Measurements from ENCODE around the gene SLC2A8. TPM values are rescaled to one million over a fixed set of nuclear protein-coding genes. Genes with fewer than 3 reads are reported as not detected.

SLC2A8 gene
- total RNA-seq, 1 donor from 2014 or later = 36.0 TPM

GRCh38 chr9:127361561-127361960 lies 35.4 kb upstream of the SLC2A8 start:
- Mint-ChIP-seq H3K36me3 (peaks cover 14% of the 10 kb centered on the region), H3K27ac (no peak overlapping the region), H3K9me3 (no peaks in the 10 kb centered on the region), H3K27me3 (ENCODE audit: low read depth) (no peaks in the 10 kb centered on the region), H3K4me3 (no peak overlapping the region), H3K4me1 (peaks cover 5% of the 10 kb centered on the region)
- TF ChIP-seq, protein P1, sequence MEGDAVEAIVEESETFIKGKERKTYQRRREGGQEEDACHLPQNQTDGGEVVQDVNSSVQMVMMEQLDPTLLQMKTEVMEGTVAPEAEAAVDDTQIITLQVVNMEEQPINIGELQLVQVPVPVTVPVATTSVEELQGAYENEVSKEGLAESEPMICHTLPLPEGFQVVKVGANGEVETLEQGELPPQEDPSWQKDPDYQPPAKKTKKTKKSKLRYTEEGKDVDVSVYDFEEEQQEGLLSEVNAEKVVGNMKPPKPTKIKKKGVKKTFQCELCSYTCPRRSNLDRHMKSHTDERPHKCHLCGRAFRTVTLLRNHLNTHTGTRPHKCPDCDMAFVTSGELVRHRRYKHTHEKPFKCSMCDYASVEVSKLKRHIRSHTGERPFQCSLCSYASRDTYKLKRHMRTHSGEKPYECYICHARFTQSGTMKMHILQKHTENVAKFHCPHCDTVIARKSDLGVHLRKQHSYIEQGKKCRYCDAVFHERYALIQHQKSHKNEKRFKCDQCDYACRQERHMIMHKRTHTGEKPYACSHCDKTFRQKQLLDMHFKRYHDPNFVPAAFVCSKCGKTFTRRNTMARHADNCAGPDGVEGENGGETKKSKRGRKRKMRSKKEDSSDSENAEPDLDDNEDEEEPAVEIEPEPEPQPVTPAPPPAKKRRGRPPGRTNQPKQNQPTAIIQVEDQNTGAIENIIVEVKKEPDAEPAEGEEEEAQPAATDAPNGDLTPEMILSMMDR (IDR thresholded peaks at IDR 0.05; ENCODE audit: unreplicated experiment) = no peak
- peak in 1 of 2 experiments; percentile 31 for DNase-seq (ENCODE audit: low spot score in 2 of 2, unreplicated experiment in 2 of 2)

- H3K27me3 Mint-ChIP-seq (ENCODE audit: low read depth) = no peaks in the 10 kb centered on the region
- H3K4me1 Mint-ChIP-seq = peaks cover 5% of the 10 kb centered on the region
- no peak overlapping the region for H3K4me3 Mint-ChIP-seq
- no peak overlapping the region for H3K27ac Mint-ChIP-seq
- H3K9me3 Mint-ChIP-seq = no peaks in the 10 kb centered on the region
- peak in 1 of 2 experiments; percentile 25 for DNase-seq (ENCODE audit: low spot score in 2 of 2, unreplicated experiment in 2 of 2)
- TF ChIP-seq, protein P1 (IDR thresholded peaks at IDR 0.05; ENCODE audit: unreplicated experiment) = no peak
- peaks cover 10% of the 10 kb centered on the region for H3K36me3 Mint-ChIP-seq
Measured at GRCh38 chr9:127362829-127363228, 34.1 kb upstream of the SLC2A8 start.

DNA sequence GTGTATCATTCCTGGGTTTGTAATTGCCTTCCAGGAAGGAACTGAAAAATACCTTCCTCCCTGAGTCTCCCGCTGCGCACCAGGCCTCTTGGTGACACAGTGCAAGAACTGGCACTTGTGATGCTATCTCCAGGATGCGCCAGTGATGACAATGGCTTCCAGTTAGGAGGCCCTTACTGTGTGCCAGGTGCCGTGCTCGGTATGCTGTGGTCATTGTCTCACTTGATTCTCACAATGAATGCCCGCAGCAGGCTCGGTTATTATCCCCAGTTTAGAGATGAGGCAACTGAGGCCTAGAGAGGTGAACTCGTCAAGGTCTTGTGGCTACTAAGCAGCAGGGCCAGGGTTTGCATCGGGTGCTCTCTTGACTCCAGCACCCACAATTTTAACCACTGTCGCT lies 31.5 kb upstream of the SLC2A8 start:
- Mint-ChIP-seq H3K4me3 (no peak overlapping the region), H3K36me3 (peaks cover 14% of the 10 kb centered on the region), H3K9me3 (no peaks in the 10 kb centered on the region), H3K27me3 (ENCODE audit: low read depth) (no peaks in the 10 kb centered on the region), H3K27ac (no peak overlapping the region), H3K4me1 (peaks cover 9% of the 10 kb centered on the region)
- DNase-seq (ENCODE audit: low spot score in 2 of 2, unreplicated experiment in 2 of 2) = peak in 1 of 2 experiments; percentile 20
- TF ChIP-seq, protein P1 (IDR thresholded peaks at IDR 0.05; ENCODE audit: unreplicated experiment) = no peak

DNA sequence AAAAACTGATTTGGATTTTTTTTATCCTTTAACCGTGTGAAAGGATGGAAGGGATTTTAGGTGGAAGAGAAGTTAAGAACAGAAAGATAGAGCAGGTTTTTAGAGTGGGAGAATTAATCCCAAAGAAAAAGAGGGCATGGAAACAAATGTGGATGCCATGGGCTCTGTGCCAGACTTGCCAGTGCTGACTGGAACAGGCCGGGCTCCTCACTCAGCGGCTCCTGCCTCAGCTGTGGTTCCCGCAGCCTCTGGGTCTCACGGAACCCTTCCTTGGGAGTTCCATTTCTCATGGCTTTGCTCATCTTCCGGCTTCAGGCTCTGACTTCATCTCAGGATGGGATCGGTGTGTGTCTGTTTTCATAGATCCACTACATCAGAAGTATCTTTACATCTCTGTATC lies 30.4 kb upstream of the SLC2A8 start:
- TF ChIP-seq, protein P1 (IDR thresholded peaks at IDR 0.05; ENCODE audit: unreplicated experiment) = no peak

GRCh38 chr9:127368852-127369402 lies 28.0 kb upstream of the SLC2A8 start:
- Mint-ChIP-seq H3K4me1 (peaks cover 4% of the 10 kb centered on the region), H3K27me3 (ENCODE audit: low read depth) (no peaks in the 10 kb centered on the region), H3K4me3 (no peak overlapping the region), H3K36me3 (peaks cover 14% of the 10 kb centered on the region), H3K9me3 (no peaks in the 10 kb centered on the region), H3K27ac (no peak overlapping the region)
- DNase-seq (ENCODE audit: low spot score in 2 of 2, unreplicated experiment in 2 of 2) = peak in 1 of 2 experiments; percentile 16
- TF ChIP-seq, protein P1 (IDR thresholded peaks at IDR 0.05; ENCODE audit: unreplicated experiment) = no peak

More for the DNA sequence above, 30.4 kb upstream of the SLC2A8 start:
- peak in 1 of 2 experiments; percentile 21 for DNase-seq (ENCODE audit: low spot score in 2 of 2, unreplicated experiment in 2 of 2)
- H3K27me3 Mint-ChIP-seq (ENCODE audit: low read depth) = no peaks in the 10 kb centered on the region
- no peak overlapping the region for H3K27ac Mint-ChIP-seq
- no peak overlapping the region for H3K4me3 Mint-ChIP-seq
- H3K9me3 Mint-ChIP-seq = no peaks in the 10 kb centered on the region
- H3K4me1 Mint-ChIP-seq = peaks cover 4% of the 10 kb centered on the region
- peaks cover 14% of the 10 kb centered on the region for H3K36me3 Mint-ChIP-seq

All from mesothelial cell of epicardium (in vitro differentiated cells).